ENCODE results near the gene CACNA2D3.

GRCh38 chr3:54563501-54564200 lies 441.3 kb downstream of the CACNA2D3 start:
- TF ChIP-seq EZH2 (IDR thresholded peaks at IDR 0.05): no peak
- TF ChIP-seq CTCF (IDR thresholded peaks at IDR 0.05): no peak
